NCI-H2107 (cell line): ENCODE measurements around the gene MIOX.

ENCODE experiments used
- DNase-seq: peaks from one replicate; lab custom pipeline; 2025; lab: John Stamatoyannopoulos, UW

The MIOX gene

GRCh38 chr22:50486561-50487289, at the start of gene MIOX:
MIOX (plus strand) TSS chr22:50486859; CDS start chr22:50486898, 39 bp downstream.
- DNase-seq = no peak

GRCh38 chr22:50437511-50438304, 49.0 kb upstream of the MIOX start:
- no peak for DNase-seq

- DNase-seq = no peak
These were observed 48.1 kb upstream of the MIOX start for GRCh38 chr22:50438305-50439275.

GRCh38 chr22:50439314-50439870, 47.3 kb upstream of the MIOX start:
- DNase-seq = no peak

- DNase-seq = no peak
These were observed 46.8 kb upstream of the MIOX start for GRCh38 chr22:50439871-50440331.

- no peak for DNase-seq
These were observed 46.0 kb upstream of the MIOX start for GRCh38 chr22:50440544-50441249.

GRCh38 chr22:50441428-50441993, 45.1 kb upstream of the MIOX start:
- DNase-seq = no peak

- no peak for DNase-seq
These were observed 43.5 kb upstream of the MIOX start for GRCh38 chr22:50443197-50443596.

GRCh38 chr22:50443801-50444625, 42.6 kb upstream of the MIOX start:
- no peak for DNase-seq

- DNase-seq = no peak
These were observed 42.0 kb upstream of the MIOX start for GRCh38 chr22:50444663-50445062.

- no peak for DNase-seq
These were observed 41.4 kb upstream of the MIOX start for GRCh38 chr22:50445071-50445879.

GRCh38 chr22:50445880-50446707, 40.6 kb upstream of the MIOX start:
- DNase-seq = no peak

GRCh38 chr22:50446708-50447575, 39.7 kb upstream of the MIOX start:
- DNase-seq = no peak

- no peak for DNase-seq
These were observed 38.8 kb upstream of the MIOX start for GRCh38 chr22:50447576-50448551.

GRCh38 chr22:50452649-50453048, 34.0 kb upstream of the MIOX start:
- DNase-seq = no peak

GRCh38 chr22:50454556-50455075, 32.0 kb upstream of the MIOX start:
- no peak for DNase-seq
